AG09309 (cell line): ENCODE data around the gene SH3GLB2.
A peak's percentile ranks its signal among the peaks of the same experiment; 100 is the strongest.

Experiments
- DNase-seq: peaks from one replicate; pipeline ENCODE4 v3.0.0-alpha.2; 2010; ENCODE audit warnings: low read depth
- H3K4me3 ChIP-seq: 2 replicates; pipeline ENCODE4 v1.5.1; 2011; ENCODE audit warnings: mild to moderate bottlenecking, low read depth, low read length, moderate library complexity; ENCODE audit not compliant: control insufficient read depth
- CTCF ChIP-seq: IDR thresholded peaks from 2 replicates; pipeline ENCODE4 v1.5.1; 2011; ENCODE audit warnings: mild to moderate bottlenecking, low read depth, low read length, inconsistent platforms; ENCODE audit not compliant: insufficient read depth, control insufficient read depth; ENCODE audit errors: missing control alignments

SH3GLB2 gene

GRCh38 chr9:129030191-129030590 is 2.1 kb upstream of the SH3GLB2 start:
- DNase-seq, result no peak
- no peak overlapping the region for H3K4me3 ChIP-seq
- no peak for TF ChIP-seq CTCF

GRCh38 chr9:129027685-129028191 is 393 bp downstream of the SH3GLB2 start:
- no peak for TF ChIP-seq CTCF
- DNase-seq, result no peak
- H3K4me3 ChIP-seq, result peak overlapping the region; percentile 77

- no peak for TF ChIP-seq CTCF
- peak overlapping the region; percentile 77 for H3K4me3 ChIP-seq
- no peak for DNase-seq
These were observed 877 bp downstream of the SH3GLB2 start for GRCh38 chr9:129027224-129027684.

GRCh38 chr9:129026442-129027223 is 1.5 kb downstream of the SH3GLB2 start:
- DNase-seq, result no peak

GRCh38 chr9:129023908-129024233 is 4.3 kb downstream of the SH3GLB2 start:
- no peak for DNase-seq
- TF ChIP-seq CTCF, result no peak
- no peak overlapping the region for H3K4me3 ChIP-seq

More at GRCh38 chr9:129026442-129027223, 1.5 kb downstream of the SH3GLB2 start:
- H3K4me3 ChIP-seq, result peak overlapping the region; percentile 77
- no peak for TF ChIP-seq CTCF

GRCh38 chr9:129023036-129023907 is 4.9 kb downstream of the SH3GLB2 start:
- H3K4me3 ChIP-seq, result no peak overlapping the region
- TF ChIP-seq CTCF, result no peak
- peak; percentile 39 for DNase-seq
